IPS-NIHi7 (cell line): ENCODE measurements around the gene PCDH15.

Source experiments
- DNase-seq: peaks from one replicate; pipeline ENCODE4 v3.0.0; 2012; ENCODE audit warnings: mixed read lengths; ENCODE audit errors: extremely low spot score

The PCDH15 gene

DNA sequence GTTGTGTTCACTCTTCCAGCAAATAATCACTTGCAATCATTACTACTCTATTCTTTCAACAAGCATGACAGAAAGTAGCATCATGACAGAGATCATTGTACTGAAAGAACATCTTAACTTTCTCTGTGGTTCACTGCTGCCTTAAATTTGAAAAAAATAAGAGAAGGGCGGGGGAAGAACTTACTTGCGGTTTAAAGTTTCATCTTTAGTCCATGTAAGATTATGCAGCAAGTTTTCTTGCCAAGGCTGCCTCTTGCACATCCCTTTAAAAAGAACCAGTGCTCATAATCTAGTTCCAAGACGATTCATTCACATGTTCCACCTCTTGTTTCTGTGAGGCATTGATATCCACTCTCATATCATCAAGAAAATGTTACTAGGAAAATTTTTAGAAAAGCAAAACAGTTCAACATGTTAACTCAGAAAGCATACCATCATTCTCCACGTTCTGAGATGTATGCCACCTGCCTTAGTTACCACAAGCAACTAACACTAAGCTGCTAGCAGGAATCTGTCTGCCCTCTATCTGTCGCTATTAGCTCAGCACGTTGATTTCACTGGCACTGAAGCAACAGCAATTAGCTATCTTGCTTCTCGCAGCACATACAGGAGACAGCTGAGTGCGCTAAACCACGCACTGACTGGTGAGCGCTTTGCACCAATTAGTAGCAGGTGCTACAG lies at the start of gene PCDH15:
Gene PCDH15 (minus strand): TSS at position 491 of the 681 bp plus-strand sequence. CDS start 136,969 bp downstream, outside the sequence.
- DNase-seq, result peak; percentile 68

DNA sequence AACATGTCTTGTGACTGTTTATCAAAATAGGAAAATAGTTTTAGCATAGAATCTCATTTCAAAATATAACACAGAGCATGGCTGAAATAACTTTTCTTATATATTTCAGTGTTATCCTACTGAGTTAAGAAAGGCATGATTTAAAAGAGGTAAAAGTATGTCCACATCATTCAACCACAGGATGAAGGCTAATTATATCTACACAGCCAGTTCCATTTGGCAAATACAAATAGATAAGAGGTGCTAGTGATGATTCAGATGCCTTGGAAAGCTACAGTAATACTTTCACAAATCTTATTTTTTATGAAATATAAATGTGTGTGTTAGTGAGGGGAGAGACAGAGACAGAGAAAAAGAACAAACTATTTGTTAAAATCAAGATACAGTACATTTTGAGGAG lies 42.9 kb upstream of the PCDH15 start:
- DNase-seq, result no peak

DNA sequence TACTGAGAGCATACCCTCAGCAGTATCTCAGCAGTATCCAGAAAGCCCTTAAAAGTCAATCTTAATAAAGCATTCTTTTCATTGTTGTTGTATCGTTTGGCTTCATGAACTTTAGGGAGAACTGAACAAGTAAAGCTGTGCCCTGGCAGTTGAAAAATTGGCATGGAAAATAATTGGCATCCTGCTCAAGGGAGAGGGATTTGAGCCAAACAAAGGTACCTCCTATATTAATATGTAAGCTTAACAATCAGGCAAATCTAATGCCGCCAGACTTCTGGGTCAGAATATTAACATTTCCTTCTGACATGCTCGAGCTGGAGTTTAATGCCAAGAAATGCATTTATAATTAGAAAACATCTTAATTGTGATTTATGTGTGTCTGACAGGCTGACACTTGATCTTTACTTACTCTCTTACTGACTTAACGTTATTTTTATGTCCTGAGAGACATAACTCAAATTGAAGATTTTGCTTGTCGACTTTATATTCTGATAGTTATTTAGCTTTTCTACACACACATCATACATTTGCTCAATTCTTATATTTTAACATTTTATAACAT lies 42.1 kb upstream of the PCDH15 start:
- DNase-seq, result no peak

GRCh38 chr10:54837479-54837878 lies 36.4 kb upstream of the PCDH15 start:
- DNase-seq, result no peak

GRCh38 chr10:54833029-54833428 lies 32.0 kb upstream of the PCDH15 start:
- DNase-seq, result no peak

DNA sequence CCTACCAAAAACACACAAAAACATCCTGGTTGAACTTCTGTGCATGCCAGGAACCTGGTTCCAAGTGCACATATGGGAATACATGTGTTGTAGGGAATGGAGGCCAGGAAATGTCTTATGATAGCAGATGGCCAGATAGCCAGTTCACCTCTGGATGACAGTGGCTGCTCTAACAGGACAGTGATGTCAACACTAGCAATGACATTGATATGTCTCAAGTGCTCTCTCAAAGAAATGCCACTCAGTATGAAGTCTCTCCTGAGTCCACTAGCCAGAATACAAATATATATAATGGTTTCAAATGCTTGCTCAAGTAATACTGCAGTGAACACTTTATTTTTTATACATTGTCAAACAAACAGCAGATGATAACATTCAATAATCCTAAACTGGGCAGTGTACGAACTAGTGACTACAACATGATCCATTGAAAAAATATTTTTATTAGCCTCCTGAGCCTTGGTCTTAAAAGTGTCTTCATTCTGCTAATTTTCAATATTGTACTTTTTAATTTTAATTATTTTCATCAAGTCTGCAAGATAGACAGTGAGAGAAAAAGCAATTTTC lies 26.0 kb upstream of the PCDH15 start:
- DNase-seq, result no peak

DNA sequence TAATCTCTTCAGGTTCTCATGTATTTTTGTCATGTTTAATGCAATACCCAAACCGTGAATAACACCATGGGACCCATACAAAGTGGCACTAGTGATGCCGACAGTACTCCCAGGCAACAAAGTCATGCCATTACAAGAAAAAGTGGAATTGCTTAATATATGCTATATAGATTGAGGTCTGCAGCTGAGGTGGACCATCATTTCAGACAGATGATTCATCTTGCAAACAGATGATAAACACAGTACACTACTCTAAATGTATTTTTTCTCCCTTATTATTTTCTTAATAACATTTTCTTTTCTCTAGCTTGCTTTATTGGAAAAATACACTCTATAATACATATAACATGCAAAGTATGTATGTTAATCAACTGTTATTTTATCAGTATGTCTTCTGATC lies 14.6 kb upstream of the PCDH15 start:
- DNase-seq, result no peak

GRCh38 chr10:54808186-54808935 lies 7.3 kb upstream of the PCDH15 start:
- DNase-seq, result no peak

DNA sequence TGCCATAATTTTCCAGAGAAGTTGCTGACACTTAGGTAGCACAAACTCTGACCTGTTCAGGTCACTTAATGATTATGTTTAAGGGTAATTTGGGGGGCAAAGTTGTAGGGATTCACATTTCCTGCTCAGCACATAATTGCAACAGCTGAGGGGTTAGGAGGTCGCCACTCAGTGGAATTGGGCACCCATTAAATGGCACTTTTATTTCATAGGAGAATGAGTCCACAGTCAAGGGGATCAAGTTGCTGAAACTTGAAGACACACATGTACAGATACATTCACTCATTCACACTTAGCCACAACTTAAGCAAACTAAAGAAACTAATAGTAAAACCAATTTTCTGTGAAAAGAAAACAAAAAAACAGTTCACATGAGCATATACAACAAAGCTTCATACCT lies 1.5 kb downstream of the PCDH15 start:
- DNase-seq, result no peak

GRCh38 chr10:54797636-54798321 lies 3.3 kb downstream of the PCDH15 start:
- DNase-seq, result no peak

GRCh38 chr10:54796881-54797280 lies 4.2 kb downstream of the PCDH15 start:
- no peak for DNase-seq

- DNase-seq, result no peak
These were observed 24.4 kb downstream of the PCDH15 start for GRCh38 chr10:54776622-54777021.

GRCh38 chr10:54772468-54773122 lies 28.4 kb downstream of the PCDH15 start:
- DNase-seq, result no peak

DNA sequence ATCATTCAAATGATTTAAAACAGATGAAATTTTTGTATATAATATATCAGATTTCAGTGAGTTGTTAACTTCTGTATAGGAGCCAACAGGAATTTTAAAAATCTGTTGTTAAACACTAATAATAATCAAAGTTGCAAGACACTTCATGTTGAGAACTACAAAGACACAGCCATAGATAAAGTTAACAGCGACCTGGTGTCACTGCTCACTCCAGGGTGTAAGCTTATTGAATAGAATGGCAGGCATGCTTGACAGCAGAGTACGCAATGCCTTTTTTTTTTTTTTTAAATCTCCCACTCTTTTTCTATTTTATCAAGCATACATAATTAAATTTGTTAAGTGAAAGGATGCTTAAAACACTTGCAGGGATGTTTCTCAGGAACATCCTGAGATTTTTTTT lies 32.0 kb downstream of the PCDH15 start:
- DNase-seq, result no peak

DNA sequence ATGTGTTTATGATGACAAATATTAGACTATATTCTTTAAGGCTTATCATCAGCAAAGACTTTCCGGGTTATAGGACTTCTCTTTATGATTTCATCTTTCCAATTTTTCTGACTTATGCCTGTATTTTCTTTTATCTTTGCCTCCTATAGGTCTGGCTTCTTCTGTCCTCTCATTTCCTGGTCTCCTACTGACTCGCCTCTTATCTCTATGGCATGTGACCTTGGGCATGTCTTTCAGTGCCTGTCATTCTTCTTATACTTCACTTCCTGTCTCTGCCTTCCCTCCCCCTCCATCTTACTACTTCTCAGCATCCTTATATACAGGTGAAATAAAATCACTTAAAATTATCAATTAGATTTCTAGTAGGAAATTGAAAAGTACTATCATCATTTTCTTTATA lies 42.2 kb downstream of the PCDH15 start:
- DNase-seq, result peak; percentile 18

GRCh38 chr10:54749623-54750022 lies 51.4 kb downstream of the PCDH15 start:
- DNase-seq, result no peak

- DNase-seq, result no peak
These were observed 55.6 kb downstream of the PCDH15 start for GRCh38 chr10:54745436-54745835.

- no peak for DNase-seq
These were observed 58.6 kb downstream of the PCDH15 start for GRCh38 chr10:54742416-54742815.

DNA sequence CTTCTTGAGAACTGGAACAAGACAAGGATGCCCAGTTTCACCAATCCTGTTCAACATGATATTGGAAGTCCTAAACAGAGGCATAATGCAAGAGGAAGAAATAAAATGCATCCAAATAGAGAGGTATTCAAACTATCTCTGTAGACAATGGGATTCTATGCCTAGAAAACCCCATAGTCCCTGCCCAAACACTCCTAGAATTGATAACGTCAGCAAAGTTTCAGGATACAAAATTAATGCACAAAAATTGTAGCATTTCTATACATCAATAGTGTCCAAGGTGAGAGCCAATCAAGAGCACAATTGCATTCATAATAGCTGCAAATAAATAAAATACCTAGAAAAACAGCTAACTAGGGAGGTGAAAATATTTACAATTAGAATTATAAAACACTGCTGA lies 72.5 kb downstream of the PCDH15 start:
- no peak for DNase-seq

DNA sequence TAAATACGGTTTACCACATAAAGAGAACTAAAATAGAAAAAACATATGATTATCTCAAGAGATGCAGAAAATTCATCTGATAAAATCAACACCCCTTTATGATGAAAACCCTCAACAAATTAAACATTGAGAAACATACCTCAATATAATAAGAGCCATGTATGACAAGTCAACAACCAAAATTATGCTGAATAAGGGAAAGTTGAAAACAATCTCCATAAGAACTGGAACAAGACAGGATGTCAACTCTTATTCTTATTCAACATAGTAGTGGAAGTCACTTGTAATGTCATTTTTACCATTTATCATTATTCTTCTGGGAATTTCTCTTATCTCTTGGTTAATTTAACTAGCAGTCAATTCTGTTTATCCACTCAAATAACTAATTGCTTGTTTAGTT lies 79.0 kb downstream of the PCDH15 start:
- DNase-seq, result no peak

- no peak for DNase-seq
These were observed 90.1 kb downstream of the PCDH15 start for GRCh38 chr10:54710918-54711317.

GRCh38 chr10:54708591-54708990 lies 92.4 kb downstream of the PCDH15 start:
- no peak for DNase-seq
